ENCODE measurements around the gene HTRA3.

Gene HTRA3

GRCh38 chr4:8319061-8319460, 49.5 kb downstream of the HTRA3 start:
- no peaks in the 10 kb centered on the region for H3K27me3 ChIP-seq (ENCODE audit: control insufficient read depth in 2 of 2, insufficient read depth in 2 of 2, low read length in 2 of 2)
- no peaks in the 10 kb centered on the region for H3K9me3 ChIP-seq (ENCODE audit: control insufficient read depth in 2 of 2, low read length in 2 of 2)
- no peaks in the 10 kb centered on the region for H3K36me3 ChIP-seq (ENCODE audit: control insufficient read depth in 2 of 2, insufficient read depth in 2 of 2, low read length in 2 of 2)
- H3K27ac ChIP-seq (ENCODE audit: low read depth in 2 of 2, low read length in 2 of 2) = no peak overlapping the region
- H3K9ac ChIP-seq (ENCODE audit: low read depth in 1 of 2, low read length in 2 of 2) = no peak overlapping the region
- no peak overlapping the region for H3K4me3 ChIP-seq (ENCODE audit: low read length in 2 of 2)
- peaks cover 0 to 3% of the 10 kb centered on the region in 2 donors for H3K4me1 ChIP-seq (ENCODE audit: control insufficient read depth in 2 of 2, insufficient read depth in 2 of 2, low read length in 2 of 2)

- H3K36me3 ChIP-seq (ENCODE audit: control insufficient read depth in 2 of 2, insufficient read depth in 2 of 2, low read length in 2 of 2) = no peaks in the 10 kb centered on the region
- H3K9ac ChIP-seq (ENCODE audit: low read depth in 1 of 2, low read length in 2 of 2) = no peak overlapping the region
- peaks cover 0 to 3% of the 10 kb centered on the region in 2 donors for H3K4me1 ChIP-seq (ENCODE audit: control insufficient read depth in 2 of 2, insufficient read depth in 2 of 2, low read length in 2 of 2)
- peak overlapping the region in 1 of 2 donors; percentile 34 for H3K27ac ChIP-seq (ENCODE audit: low read depth in 2 of 2, low read length in 2 of 2)
- no peaks in the 10 kb centered on the region for H3K27me3 ChIP-seq (ENCODE audit: control insufficient read depth in 2 of 2, insufficient read depth in 2 of 2, low read length in 2 of 2)
- H3K9me3 ChIP-seq (ENCODE audit: control insufficient read depth in 2 of 2, low read length in 2 of 2) = no peaks in the 10 kb centered on the region
- H3K4me3 ChIP-seq (ENCODE audit: low read length in 2 of 2) = no peak overlapping the region
These were observed 50.3 kb downstream of the HTRA3 start for GRCh38 chr4:8319731-8320385.

GRCh38 chr4:8320386-8320750, 50.8 kb downstream of the HTRA3 start:
- H3K4me3 ChIP-seq (ENCODE audit: low read length in 2 of 2) = no peak overlapping the region
- no peaks in the 10 kb centered on the region for H3K27me3 ChIP-seq (ENCODE audit: control insufficient read depth in 2 of 2, insufficient read depth in 2 of 2, low read length in 2 of 2)
- H3K9me3 ChIP-seq (ENCODE audit: control insufficient read depth in 2 of 2, low read length in 2 of 2) = no peaks in the 10 kb centered on the region
- H3K27ac ChIP-seq (ENCODE audit: low read depth in 2 of 2, low read length in 2 of 2) = peak overlapping the region in 1 of 2 donors; percentile 34
- no peak overlapping the region for H3K9ac ChIP-seq (ENCODE audit: low read depth in 1 of 2, low read length in 2 of 2)
- peaks cover 0 to 3% of the 10 kb centered on the region in 2 donors for H3K4me1 ChIP-seq (ENCODE audit: control insufficient read depth in 2 of 2, insufficient read depth in 2 of 2, low read length in 2 of 2)
- H3K36me3 ChIP-seq (ENCODE audit: control insufficient read depth in 2 of 2, insufficient read depth in 2 of 2, low read length in 2 of 2) = no peaks in the 10 kb centered on the region

- no peaks in the 10 kb centered on the region for H3K27me3 ChIP-seq (ENCODE audit: control insufficient read depth in 2 of 2, insufficient read depth in 2 of 2, low read length in 2 of 2)
- no peak overlapping the region for H3K27ac ChIP-seq (ENCODE audit: low read depth in 2 of 2, low read length in 2 of 2)
- no peak overlapping the region for H3K4me3 ChIP-seq (ENCODE audit: low read length in 2 of 2)
- H3K4me1 ChIP-seq (ENCODE audit: control insufficient read depth in 2 of 2, insufficient read depth in 2 of 2, low read length in 2 of 2) = peaks cover 0 to 3% of the 10 kb centered on the region in 2 donors
- H3K9ac ChIP-seq (ENCODE audit: low read depth in 1 of 2, low read length in 2 of 2) = no peak overlapping the region
- no peaks in the 10 kb centered on the region for H3K9me3 ChIP-seq (ENCODE audit: control insufficient read depth in 2 of 2, low read length in 2 of 2)
- H3K36me3 ChIP-seq (ENCODE audit: control insufficient read depth in 2 of 2, insufficient read depth in 2 of 2, low read length in 2 of 2) = no peaks in the 10 kb centered on the region
These were observed 51.7 kb downstream of the HTRA3 start for GRCh38 chr4:8321220-8321619.

- Histone ChIP-seq H3K9ac (ENCODE audit: low read depth in 1 of 2, low read length in 2 of 2) (no peak overlapping the region), H3K27ac (ENCODE audit: low read depth in 2 of 2, low read length in 2 of 2) (no peak overlapping the region), H3K4me1 (ENCODE audit: control insufficient read depth in 2 of 2, insufficient read depth in 2 of 2, low read length in 2 of 2) (peaks cover 0 to 3% of the 10 kb centered on the region in 2 donors), H3K9me3 (ENCODE audit: control insufficient read depth in 2 of 2, low read length in 2 of 2) (no peaks in the 10 kb centered on the region), H3K36me3 (ENCODE audit: control insufficient read depth in 2 of 2, insufficient read depth in 2 of 2, low read length in 2 of 2) (no peaks in the 10 kb centered on the region), H3K27me3 (ENCODE audit: control insufficient read depth in 2 of 2, insufficient read depth in 2 of 2, low read length in 2 of 2) (no peaks in the 10 kb centered on the region), H3K4me3 (ENCODE audit: low read length in 2 of 2) (no peak overlapping the region)
These were observed 52.2 kb downstream of the HTRA3 start for GRCh38 chr4:8321771-8322170.

GRCh38 chr4:8322794-8323704, 53.5 kb downstream of the HTRA3 start:
- Histone ChIP-seq H3K9me3 (ENCODE audit: control insufficient read depth in 2 of 2, low read length in 2 of 2) (no peaks in the 10 kb centered on the region), H3K4me3 (ENCODE audit: low read length in 2 of 2) (no peak overlapping the region), H3K4me1 (ENCODE audit: control insufficient read depth in 2 of 2, insufficient read depth in 2 of 2, low read length in 2 of 2) (peaks cover 0 to 3% of the 10 kb centered on the region in 2 donors), H3K36me3 (ENCODE audit: control insufficient read depth in 2 of 2, insufficient read depth in 2 of 2, low read length in 2 of 2) (no peaks in the 10 kb centered on the region), H3K27ac (ENCODE audit: low read depth in 2 of 2, low read length in 2 of 2) (no peak overlapping the region), H3K9ac (ENCODE audit: low read depth in 1 of 2, low read length in 2 of 2) (no peak overlapping the region), H3K27me3 (ENCODE audit: control insufficient read depth in 2 of 2, insufficient read depth in 2 of 2, low read length in 2 of 2) (no peaks in the 10 kb centered on the region)

- peaks cover 0 to 3% of the 10 kb centered on the region in 2 donors for H3K4me1 ChIP-seq (ENCODE audit: control insufficient read depth in 2 of 2, insufficient read depth in 2 of 2, low read length in 2 of 2)
- H3K36me3 ChIP-seq (ENCODE audit: control insufficient read depth in 2 of 2, insufficient read depth in 2 of 2, low read length in 2 of 2) = no peaks in the 10 kb centered on the region
- H3K27me3 ChIP-seq (ENCODE audit: control insufficient read depth in 2 of 2, insufficient read depth in 2 of 2, low read length in 2 of 2) = no peaks in the 10 kb centered on the region
- H3K9ac ChIP-seq (ENCODE audit: low read depth in 1 of 2, low read length in 2 of 2) = no peak overlapping the region
- no peak overlapping the region for H3K4me3 ChIP-seq (ENCODE audit: low read length in 2 of 2)
- no peak overlapping the region for H3K27ac ChIP-seq (ENCODE audit: low read depth in 2 of 2, low read length in 2 of 2)
- no peaks in the 10 kb centered on the region for H3K9me3 ChIP-seq (ENCODE audit: control insufficient read depth in 2 of 2, low read length in 2 of 2)
These were observed 54.5 kb downstream of the HTRA3 start for GRCh38 chr4:8323947-8324555.

GRCh38 chr4:8324640-8325239, 55.2 kb downstream of the HTRA3 start:
- H3K4me1 ChIP-seq (ENCODE audit: control insufficient read depth in 2 of 2, insufficient read depth in 2 of 2, low read length in 2 of 2) = peaks cover 0 to 3% of the 10 kb centered on the region in 2 donors
- H3K9ac ChIP-seq (ENCODE audit: low read depth in 1 of 2, low read length in 2 of 2) = no peak overlapping the region

GRCh38 chr4:8325291-8325973, 55.9 kb downstream of the HTRA3 start:
- H3K4me1 ChIP-seq (ENCODE audit: control insufficient read depth in 2 of 2, insufficient read depth in 2 of 2, low read length in 2 of 2) = no peaks in the 10 kb centered on the region
- no peak overlapping the region for H3K9ac ChIP-seq (ENCODE audit: low read depth in 1 of 2, low read length in 2 of 2)
- no peaks in the 10 kb centered on the region for H3K9me3 ChIP-seq (ENCODE audit: control insufficient read depth in 2 of 2, low read length in 2 of 2)
- H3K36me3 ChIP-seq (ENCODE audit: control insufficient read depth in 2 of 2, insufficient read depth in 2 of 2, low read length in 2 of 2) = no peaks in the 10 kb centered on the region
- H3K4me3 ChIP-seq (ENCODE audit: low read length in 2 of 2) = no peak overlapping the region
- no peaks in the 10 kb centered on the region for H3K27me3 ChIP-seq (ENCODE audit: control insufficient read depth in 2 of 2, insufficient read depth in 2 of 2, low read length in 2 of 2)
- no peak overlapping the region for H3K27ac ChIP-seq (ENCODE audit: low read depth in 2 of 2, low read length in 2 of 2)

More at GRCh38 chr4:8324640-8325239, 55.2 kb downstream of the HTRA3 start:
- Histone ChIP-seq H3K4me3 (ENCODE audit: low read length in 2 of 2) (no peak overlapping the region), H3K9me3 (ENCODE audit: control insufficient read depth in 2 of 2, low read length in 2 of 2) (no peaks in the 10 kb centered on the region), H3K36me3 (ENCODE audit: control insufficient read depth in 2 of 2, insufficient read depth in 2 of 2, low read length in 2 of 2) (no peaks in the 10 kb centered on the region), H3K27me3 (ENCODE audit: control insufficient read depth in 2 of 2, insufficient read depth in 2 of 2, low read length in 2 of 2) (no peaks in the 10 kb centered on the region), H3K27ac (ENCODE audit: low read depth in 2 of 2, low read length in 2 of 2) (no peak overlapping the region)

Measured in mucosa of rectum (tissue), 2 donors.